ENCODE results near the gene PPP1R12A.
"Not testable (repeated sequence)": the region's sequence is repeated elsewhere in the genome, so short reads cannot be mapped to it uniquely, and the experiment has no call there.

Gene PPP1R12A

DNA sequence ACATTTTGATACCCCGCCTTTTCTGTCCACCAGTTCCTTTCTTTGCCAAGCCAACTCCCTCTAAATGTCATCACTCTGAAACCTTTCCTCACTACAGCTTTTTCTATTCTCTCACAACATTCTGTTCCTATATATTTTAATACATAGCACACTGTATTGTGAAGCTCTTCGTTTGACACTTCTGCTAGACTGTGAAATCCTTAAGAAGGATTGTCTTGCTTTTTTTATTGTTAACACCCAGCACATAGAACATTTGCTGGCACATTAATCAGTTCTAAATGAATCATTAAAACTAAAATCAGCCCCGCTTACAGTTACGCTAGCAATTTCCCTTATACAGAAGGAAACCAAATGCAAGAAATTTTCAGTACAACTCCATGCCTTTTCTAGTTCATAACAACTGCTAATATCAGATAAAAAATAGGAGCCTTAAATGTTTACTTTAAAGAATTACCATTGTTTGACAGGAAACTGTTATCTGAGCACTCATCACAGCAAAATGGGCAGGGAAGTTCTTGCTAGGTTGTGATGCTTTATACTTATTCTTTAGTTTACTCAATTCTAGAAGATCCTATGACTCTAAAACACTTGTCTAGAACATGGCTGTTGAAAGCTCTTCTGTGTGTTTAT lies 93.5 kb downstream of the PPP1R12A start:
- no peak for ATAC-seq

DNA sequence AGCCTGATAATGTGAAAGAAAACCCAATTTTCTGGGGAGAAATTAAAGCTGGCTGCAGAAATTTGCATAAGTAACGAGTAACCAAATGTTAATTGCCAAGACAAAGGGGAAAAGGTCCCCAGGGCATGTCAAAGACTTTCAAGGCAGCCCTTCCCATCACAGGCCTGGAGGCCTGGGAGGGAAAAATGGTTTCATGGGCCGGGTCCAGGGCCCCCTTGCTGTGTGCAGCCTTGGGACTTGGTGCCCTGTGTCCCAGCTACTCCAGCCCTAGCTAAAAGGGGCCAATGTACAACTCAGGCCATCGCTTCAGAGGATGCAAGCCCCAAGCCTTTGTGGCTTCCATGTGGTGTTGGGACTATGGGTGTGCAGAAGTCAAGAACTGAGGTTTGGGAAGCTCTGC lies 96.5 kb downstream of the PPP1R12A start:
- DNase-seq, result no peak
- no peak for ATAC-seq

More for the DNA sequence above, 93.5 kb downstream of the PPP1R12A start:
- no peak for DNase-seq

DNA sequence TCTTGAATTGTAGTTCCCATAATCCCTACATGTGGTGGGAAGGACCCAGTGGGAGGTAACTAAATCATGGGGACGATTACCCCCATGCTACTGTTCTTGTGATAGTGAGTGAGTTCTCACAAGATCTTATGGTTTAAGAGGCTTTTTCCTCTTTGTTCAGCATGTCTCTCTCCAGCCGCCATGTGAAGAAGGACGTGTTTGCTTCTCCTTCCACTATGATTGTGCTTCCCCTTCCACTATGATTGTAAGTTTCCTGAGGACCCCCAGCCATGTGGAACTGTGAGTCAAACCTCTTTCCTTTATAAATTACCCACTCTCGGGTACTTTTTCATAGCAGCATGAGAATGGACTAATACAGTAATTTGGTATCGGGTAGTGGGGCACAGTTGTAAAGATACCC lies 97.3 kb downstream of the PPP1R12A start:
- ATAC-seq (no peak), DNase-seq (no peak)

DNA sequence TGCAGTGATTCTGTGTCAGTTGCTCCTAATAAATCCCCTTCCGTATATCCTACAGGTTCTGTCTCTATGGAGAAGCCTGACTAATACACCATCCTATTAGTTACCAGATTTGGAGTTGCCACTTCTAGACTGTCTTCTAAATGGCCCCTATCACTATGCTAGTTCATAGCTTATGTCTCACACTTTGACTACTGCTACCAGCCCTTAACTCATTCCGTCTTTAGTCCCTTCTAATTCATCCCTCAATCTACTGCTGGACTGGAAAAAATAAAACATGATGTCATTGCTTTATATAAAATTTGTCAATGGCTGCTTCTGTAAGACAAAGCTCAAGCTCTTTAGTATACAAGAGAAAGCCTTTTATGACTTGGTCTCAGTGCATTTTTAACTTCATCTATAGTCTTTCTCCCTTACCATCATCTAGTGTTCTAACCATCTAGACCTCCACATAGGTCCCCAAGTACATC lies 99.5 kb downstream of the PPP1R12A start:
- no peak for DNase-seq
- no peak for ATAC-seq

DNA sequence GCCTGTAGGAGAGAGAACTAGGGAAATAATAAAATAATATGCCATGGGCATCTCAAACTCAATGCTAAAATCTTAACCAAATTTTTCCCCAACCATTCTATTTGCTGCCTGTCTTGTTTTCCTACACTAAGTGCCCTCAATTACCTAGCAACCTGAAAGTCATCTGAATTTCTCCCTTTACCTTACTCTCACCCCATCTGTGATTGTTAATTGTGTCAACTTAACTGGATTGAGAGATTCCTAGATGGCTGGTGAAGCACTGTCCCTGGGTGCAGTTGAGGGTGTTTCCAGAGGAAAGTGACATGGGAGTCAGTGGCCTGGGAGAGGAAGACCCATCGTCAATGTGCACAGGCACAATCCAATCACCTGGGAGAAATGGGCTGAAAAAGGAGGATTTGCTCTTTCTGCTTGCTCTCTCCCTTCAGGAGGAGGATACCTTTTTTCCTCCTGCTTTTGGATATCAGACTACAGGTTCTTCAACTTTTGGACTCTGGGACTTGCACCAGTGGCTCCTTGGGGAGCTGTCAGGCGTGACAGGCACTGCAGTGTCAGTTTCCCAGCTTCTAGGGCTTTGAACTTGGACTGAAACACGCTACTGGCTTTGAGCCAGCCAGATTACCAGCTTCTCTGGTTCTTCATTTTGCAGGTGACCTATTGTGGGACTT lies 100.1 kb downstream of the PPP1R12A start:
- ATAC-seq (no peak), DNase-seq (no peak)

DNA sequence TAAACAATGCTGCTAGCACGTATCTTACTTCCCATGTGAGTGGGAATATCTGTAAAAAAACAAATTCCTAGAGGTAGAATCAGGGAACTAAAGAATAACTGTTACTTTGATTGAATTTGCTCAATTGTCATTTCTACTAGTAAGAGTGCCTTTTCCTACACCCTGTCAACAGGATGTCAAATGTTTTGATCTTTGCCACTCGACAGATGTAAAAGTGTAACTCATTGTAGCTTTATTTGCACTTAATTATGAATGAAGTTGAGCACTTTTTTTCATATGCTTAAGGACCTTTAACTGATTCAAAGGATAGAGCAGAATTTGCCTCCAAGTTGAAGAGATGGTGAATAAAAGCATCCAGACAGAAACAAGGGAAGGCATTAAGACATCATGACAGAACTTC lies 104.5 kb downstream of the PPP1R12A start:
- no peak for ATAC-seq
- no peak for DNase-seq

DNA sequence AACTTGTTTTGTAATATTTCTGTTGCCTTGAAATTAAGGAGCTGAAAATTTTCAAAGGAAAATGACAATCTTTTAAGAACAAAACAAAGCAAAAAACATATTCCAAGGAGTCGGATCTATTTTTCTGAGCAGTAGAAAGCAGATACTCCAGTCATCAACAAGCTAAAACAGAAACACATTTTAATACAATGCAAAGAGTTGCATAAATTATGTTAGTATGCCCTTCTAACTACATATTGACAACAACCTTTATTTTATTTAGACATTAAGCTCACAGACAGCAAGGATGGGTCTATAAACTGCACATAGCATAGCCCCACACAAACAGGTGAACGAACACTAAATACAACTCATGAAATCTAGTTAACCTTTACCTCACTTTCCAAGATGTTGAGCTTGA lies 106.0 kb downstream of the PPP1R12A start:
- no peak for ATAC-seq
- no peak for DNase-seq

DNA sequence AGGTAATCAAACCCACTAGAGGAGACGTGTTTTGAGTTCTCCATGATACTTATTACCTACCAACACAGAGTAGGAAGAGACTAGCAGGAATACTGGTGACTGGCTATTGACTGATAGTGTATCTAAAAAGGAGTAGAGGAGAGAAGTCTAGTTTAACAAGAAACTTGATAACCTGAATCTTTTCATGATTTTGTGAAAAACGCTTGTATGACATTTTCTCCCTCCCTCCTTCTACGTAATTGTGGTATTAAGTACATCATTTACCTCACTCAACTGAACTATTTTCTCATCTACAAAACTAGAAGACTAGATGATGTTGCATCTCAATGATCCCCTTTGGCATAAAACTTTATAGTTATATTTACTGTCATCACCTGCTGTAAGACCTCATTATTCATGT lies 107.4 kb downstream of the PPP1R12A start:
- DNase-seq (no peak), ATAC-seq (no peak)

DNA sequence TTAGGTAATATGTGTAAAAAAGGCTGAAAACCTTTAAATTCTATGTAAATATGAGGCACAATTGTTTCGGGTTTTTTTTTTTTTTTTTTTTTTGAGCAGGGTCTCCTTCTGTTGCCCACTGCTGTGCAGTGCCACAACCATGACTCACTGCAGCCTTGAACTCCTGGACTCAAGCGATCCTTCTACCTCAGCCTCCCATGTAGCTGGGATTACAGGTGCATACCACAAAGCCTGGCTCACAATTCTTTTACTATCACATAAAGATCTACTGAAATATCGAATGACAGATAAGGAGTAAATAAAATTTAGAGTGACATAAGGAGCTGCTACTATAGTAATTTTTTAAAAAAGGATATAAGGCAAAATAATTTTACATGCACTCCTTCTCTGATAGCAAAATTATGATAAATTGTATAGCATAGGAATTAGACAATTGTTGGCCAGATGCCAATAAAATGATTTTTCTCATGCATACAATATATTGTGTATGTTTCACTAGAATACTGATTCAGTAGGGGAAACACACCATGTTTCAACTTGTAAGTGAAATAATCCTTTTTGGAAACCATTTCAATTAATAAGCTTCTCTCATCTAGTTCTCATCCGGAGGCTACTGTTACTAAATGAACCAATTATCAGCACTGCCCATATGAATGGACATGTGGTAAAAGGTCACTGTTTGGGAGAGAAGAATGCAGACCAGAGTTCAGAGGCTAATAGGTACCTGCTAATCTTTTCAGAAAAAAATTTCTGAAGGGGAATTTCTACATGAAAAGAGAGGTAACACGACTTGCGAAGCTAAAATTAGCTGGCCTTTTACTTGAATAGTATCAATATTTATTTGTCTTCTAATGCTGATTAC lies 108.4 kb downstream of the PPP1R12A start:
- ATAC-seq (no peak), DNase-seq (no peak)

DNA sequence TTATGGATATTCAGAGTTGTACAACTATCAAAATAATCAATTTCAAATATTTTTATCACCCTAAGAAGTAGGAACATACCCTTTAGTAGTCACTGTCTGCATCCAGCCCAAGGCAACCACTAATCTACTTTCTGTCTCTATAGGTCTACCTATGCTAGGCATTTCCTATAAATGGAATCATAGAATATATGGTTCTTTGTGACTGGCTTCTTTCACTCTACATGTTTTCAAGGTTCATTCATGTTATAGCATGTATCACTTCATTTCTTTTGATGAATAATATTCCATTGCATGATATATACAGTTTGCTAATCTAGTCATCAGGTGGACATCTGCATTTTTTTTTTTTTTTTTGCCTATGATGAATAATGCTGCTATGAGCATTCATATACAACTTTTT lies 112.4 kb downstream of the PPP1R12A start:
- no peak for ATAC-seq

DNA sequence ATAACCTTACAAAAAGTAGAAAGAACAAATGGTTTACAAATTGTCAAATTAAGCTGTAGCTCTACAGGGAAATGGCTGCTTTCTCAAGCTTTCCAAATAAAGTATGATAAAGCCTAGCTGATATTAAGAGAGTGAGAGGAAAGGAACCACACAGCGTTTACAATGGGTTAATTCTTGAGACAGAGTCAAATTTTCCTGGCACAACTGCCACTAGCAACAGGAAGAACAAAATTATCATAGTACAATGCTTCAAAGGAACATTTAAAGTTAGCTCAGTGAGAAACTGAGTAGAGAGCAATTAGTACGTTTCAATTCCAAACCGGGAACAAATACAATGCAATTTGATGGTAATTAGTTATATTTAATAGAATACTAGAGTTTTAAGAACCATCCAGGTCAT lies 116.0 kb downstream of the PPP1R12A start:
- no peak for ATAC-seq
- no peak for DNase-seq

More for the DNA sequence above, 112.4 kb downstream of the PPP1R12A start:
- no peak for DNase-seq

DNA sequence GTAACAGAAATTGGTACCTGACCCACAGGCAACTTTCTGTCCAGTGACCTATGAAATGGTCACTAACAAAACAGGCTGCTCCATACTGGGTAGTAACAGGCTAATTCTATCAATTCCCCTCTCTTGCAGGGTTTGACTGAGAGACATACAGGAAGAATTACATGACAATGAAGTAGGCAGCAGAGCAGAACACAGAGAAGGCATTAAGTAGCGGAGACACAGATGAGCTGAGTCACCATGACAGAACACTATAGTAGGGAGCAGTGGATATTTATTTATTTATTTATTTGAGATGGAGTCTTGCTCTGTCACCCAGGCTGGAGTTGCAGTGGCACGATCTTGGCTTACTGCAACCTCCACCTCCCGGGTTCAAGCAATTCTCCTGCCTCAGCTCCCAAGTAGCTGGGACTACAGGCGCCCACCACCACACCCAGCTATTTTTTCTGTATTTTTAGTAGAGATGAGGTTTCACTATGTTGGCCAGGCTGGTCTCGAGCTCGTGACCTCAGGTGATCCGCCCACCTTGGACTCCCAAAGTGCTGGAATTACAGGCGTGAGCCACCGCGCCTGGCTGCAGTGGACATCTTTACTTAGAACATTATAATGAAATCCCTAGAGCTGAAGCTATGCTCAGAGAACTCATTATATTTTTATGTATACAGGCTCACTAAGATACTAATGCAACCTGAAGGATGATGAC lies 150.4 kb downstream of the PPP1R12A start:
- DNase-seq, ATAC-seq: not testable (repeated sequence)

DNA sequence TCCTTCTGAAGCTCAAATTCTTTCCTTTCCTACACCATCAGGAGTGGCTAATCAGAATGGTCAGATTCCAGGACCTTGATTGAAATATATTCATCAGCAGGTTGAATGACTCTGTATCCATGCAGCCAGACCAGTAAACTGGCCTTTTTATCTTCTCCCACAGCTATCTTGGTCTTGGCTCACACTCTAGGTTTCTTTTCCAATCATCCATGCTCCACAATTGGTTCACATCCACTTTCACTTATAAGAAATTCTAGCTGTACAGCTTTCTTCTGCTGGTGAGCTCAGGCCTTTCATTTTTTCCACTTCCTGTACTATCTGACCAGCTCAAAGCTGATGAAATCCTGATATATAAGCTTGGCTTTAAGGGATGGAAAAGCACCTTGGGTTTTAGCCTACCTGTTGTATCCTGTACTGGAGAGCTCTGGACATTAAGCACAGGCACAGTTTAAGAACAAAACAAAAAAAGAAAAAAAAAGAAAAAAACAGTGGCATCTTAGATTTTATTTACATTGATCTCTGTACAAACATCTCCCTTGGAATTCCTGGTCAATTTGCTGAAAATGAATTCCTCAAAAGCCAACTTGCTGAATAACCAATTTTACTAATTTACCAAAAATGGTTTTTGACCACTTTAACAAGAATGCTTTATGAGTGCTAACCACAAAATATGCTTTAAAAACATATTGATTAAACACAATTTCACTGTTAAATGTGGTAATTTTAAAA lies 152.6 kb downstream of the PPP1R12A start:
- peak; percentile 28 for ATAC-seq
- no peak for DNase-seq

DNA sequence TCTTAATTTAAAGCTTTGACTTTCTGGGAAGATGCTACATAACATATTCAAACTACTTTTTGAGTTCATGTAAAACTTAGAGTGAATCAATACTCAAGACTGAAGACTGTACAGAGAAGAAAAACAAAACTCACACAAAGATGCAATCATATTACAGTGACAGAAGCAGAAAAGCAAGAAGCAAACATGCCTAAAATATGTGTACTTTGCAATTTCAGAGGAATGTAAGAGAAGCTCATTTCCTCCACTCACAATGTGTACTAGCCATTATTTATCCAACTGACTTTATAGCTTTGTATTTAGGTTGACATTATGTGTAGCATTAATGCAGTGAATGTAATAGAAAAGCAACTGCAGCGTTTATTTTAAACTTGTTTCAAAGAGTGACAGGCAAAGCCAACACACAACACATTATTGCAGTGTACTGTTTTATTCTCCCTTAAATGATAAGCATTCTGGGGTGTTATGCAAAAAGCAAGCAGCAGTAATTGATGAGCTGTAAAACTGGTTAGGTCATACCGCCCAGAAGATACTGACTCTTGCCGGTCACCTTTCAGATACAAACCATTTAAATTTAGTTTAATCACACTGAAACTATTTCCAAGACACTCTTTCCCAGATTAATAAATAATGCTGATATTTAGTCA lies 156.0 kb downstream of the PPP1R12A start:
- DNase-seq (no peak), ATAC-seq (no peak)

DNA sequence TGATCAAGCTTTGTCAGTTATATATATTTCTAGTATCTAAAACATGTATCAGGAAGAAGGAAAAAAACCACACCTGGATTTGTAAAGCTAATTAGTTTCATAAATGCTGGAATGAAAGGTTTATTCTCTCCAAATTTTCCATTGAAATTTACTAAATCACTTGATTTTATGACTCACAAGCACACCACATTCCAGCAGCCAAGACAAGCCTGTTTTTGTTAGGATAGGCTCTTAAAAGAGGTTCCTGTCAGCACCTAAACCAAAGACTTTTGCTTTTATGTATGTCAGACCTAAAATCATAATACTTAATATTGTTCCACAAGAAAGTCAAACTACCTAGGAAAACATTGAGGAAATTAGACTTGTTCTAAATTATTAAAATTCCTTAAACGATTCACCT lies 158.8 kb downstream of the PPP1R12A start:
- DNase-seq (no peak), ATAC-seq (no peak)

DNA sequence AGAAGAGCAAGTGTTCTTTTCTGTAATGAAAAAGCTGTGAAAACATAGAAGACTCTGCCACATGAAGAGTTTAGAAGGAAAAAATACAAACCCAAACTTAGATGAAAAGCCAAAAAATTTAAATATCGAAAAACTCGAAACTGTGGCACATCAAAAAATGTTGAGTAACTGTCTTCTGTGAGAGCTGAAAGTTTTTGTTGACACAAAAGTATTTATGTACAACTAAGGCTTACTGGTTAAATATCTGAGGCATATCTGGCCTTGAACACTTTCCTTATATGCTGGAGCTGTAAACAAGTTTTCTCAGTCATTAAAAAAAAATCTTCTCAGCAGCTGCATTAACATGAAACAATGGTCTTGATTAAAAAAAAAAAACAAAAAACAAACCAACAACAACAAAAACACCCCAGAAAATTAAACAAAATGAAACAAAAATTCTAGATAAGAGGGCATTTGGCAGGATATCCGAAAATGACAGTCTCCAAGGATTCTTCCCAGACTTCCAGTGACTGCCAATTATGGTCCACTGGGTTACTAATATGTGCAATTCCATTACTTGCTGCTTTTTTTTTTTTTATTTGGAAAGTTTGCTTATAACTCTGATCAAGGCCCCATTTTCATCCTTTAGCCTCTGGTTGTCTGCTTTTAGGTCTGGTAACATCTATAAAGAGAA lies 159.4 kb downstream of the PPP1R12A start:
- DNase-seq, result no peak

DNA sequence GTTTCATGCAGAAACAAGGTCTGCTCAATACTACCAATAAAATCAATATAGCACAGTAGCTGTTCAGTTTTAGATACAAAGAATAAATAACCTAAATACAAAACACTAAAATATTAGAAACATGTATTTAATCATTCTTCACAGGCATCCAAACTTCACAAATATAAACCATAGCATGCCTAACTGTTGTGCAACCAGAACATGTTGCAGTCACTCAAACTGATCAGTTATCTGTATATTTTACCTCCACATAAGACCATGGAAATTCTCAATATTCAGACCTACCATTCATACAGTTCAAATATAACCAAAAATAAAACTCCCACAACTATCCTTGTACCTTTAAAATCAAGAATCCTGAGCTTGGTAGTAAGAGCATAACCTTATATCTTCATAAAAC lies 161.0 kb downstream of the PPP1R12A start:
- no peak for DNase-seq
- no peak for ATAC-seq

More for the DNA sequence above, 159.4 kb downstream of the PPP1R12A start:
- ATAC-seq, result no peak

DNA sequence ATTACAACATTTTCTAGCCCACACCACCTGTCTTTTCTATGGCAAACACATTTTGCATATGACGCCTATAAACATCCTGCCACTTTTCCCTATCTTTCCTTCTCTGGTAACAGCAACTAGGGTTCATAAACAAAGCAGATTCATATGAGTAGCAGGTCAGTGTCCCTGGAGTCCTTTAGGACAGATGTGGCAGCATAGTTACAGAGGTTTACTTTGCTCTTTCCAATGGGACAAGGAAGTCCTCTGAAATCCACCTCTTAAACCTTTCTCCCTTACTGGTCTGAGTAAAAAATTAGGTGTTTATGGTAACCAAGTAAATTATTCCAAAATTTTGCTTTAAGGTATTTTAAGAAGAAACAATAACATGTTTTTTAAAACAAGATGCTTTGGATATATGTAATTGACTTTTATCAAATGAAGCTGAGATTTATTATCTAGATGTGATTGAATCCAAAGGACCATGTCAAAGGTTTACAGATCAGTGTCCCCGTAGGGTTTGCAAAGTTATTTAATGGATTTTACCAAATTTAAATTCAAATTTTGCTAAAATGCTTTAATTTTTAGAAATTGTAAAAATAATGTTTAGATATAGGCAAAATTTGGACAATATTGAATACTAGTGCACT lies 164.9 kb downstream of the PPP1R12A start:
- ATAC-seq, result no peak
- no peak for DNase-seq

DNA sequence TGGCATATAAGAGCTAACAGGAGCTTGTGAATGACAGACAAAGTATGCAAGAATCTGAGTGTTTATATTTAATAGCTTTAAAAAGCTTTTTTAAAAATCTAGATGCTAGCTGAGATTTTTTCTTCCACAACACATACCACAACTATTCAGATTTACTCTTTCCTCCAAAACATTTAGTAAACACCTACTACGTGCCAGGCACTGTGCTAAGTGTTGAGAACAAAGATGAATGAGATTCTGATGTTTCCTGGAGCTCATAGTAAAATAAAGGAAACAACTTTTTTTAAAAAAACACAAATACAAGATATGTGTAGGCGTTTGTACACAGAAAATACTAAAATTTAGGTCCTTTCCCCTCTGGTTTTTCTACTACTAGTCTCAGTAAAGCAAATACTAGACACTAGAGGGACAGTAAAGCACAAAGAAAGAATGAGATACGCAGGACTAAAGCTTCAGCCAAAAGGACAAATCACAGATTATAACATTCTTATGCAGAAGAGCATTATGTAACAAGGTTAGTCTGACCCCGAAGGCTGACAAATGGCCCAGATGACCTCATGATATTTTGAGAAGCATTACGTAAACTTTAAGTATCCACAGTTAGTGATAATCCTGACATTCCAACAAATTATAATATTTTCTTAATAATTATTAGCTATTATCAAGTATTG lies 165.6 kb downstream of the PPP1R12A start:
- DNase-seq, result no peak
- ATAC-seq, result no peak

All from stimulated activated naive CD8-positive, alpha-beta T cell treated with anti-CD3 and anti-CD28 coated beads, Interleukin-15, Interleukin-2, amounts not matched to agents 100 U/mL and 50 U/mL, for 24 hours (primary cell).